Karpas-422 (cell line): ENCODE data around the gene GNG12. TPM values are rescaled to one million over a fixed set of nuclear protein-coding genes. Genes with fewer than 3 reads are reported as not detected.
A peak's percentile ranks its signal among the peaks of the same experiment; 100 is the strongest.

Experiments used
- DNase-seq: peaks from one replicate; pipeline ENCODE4 v3.0.0-alpha.2; 2015
- H2AFZ ChIP-seq: fragments of 200-600 bp; sonication (generic); 2 replicates; pipeline ENCODE4 v1.6.1; 2014; ENCODE audit warnings: antibody characterized with exemption, low read length, mixed read lengths
- H3K27ac ChIP-seq: fragments of 200-600 bp; sonication (generic); 2 replicates; pipeline ENCODE4 v1.5.1; 2014; ENCODE audit warnings: mild to moderate bottlenecking, low read length, moderate library complexity
- H3K27me3 ChIP-seq: fragments of 200-600 bp; sonication (generic); 2 replicates; pipeline ENCODE4 v1.6.1; 2014; ENCODE audit warnings: low read length, mixed read lengths
- H3K36me3 ChIP-seq: fragments of 200-600 bp; sonication (generic); 2 replicates; pipeline ENCODE4 v1.6.1; 2014; ENCODE audit warnings: low read length, mixed read lengths; ENCODE audit not compliant: insufficient read depth
- H3K4me1 ChIP-seq: fragments of 200-600 bp; sonication (generic); 2 replicates; pipeline ENCODE4 v1.6.1; 2014; ENCODE audit warnings: mild to moderate bottlenecking, low read length, mixed read lengths
- H3K4me2 ChIP-seq: fragments of 200-600 bp; sonication (generic); 2 replicates; pipeline ENCODE4 v1.6.1; 2014; ENCODE audit warnings: low read length, low read depth, mild to moderate bottlenecking; ENCODE audit not compliant: poor library complexity, severe bottlenecking
- H3K4me3 ChIP-seq: fragments of 200-600 bp; sonication (generic); 2 replicates; pipeline ENCODE4 v1.5.1; 2014; ENCODE audit warnings: mild to moderate bottlenecking, antibody characterized with exemption, low read length, mixed read lengths
- H3K79me2 ChIP-seq: fragments of 200-600 bp; sonication (generic); 2 replicates; pipeline ENCODE4 v1.6.1; 2014; ENCODE audit warnings: mild to moderate bottlenecking, low read length, mixed read lengths
- H3K9ac ChIP-seq: fragments of 200-600 bp; sonication (generic); 2 replicates; pipeline ENCODE4 v1.6.0; 2014; ENCODE audit warnings: low read length
- H3K9me2 ChIP-seq: fragments of 200-600 bp; sonication (generic), shearing (Covaris generic); replicated peaks from 2 replicates; pipeline ENCODE4 v1.6.0; 2014; ENCODE audit warnings: mild to moderate bottlenecking, low read length, moderate library complexity; ENCODE audit not compliant: insufficient read depth
- H3K9me3 ChIP-seq: fragments of 300-700, 200-600 bp; sonication (generic); 2 replicates; pipeline ENCODE4 v1.6.1; 2014; ENCODE audit warnings: low read length, mixed read lengths
- H4K20me1 ChIP-seq: fragments of 200-600 bp; sonication (generic); 2 replicates; pipeline ENCODE4 v1.6.1; 2014; ENCODE audit warnings: mild to moderate bottlenecking, antibody characterized with exemption, low read length, low read depth; ENCODE audit not compliant: insufficient read depth
- total RNA-seq: library from RNA; depleted of rRNA; stranded (reverse); fragments of >200 nt; shearing (Covaris generic); gene quantifications from 2 replicates; pipeline ENCODE4 v1.2.3, GENCODE V29; 2014; ENCODE audit warnings: low replicate concordance

GNG12 gene
- total RNA-seq, 1 experiment from 2014 or later: not detected

DNA sequence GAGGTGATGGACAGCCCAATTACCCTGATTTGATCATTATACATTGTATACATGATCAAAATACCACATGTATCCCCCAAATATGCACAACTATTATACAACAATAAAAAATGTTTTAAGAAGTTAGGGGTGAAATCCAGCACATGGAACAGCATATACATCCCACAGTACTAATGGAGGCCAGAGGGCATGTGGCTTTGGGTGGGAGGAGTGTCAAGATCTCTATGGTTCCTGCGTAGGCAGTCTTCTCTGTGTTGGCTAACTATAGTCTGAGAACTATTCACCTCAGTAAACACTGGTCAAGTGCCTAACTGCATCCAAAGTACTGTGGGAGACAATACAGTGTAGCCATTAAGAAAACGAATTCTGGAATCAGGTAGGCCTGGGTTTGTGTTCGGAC, 74.2 kb downstream of the GNG12 start:
- H3K4me1 ChIP-seq: peaks cover 20% of the 10 kb centered on the region
- H3K9me2 ChIP-seq: no peaks in the 10 kb centered on the region
- H3K4me3 ChIP-seq: no peak overlapping the region
- H3K9me3 ChIP-seq: no peaks in the 10 kb centered on the region
- H3K79me2 ChIP-seq: no peaks in the 10 kb centered on the region
- no peak overlapping the region for H3K4me2 ChIP-seq
- no peak overlapping the region for H3K9ac ChIP-seq
- DNase-seq: no peak
- no peak overlapping the region for H3K27ac ChIP-seq
- no peaks in the 10 kb centered on the region for H3K36me3 ChIP-seq
- H3K27me3 ChIP-seq: no peaks in the 10 kb centered on the region
- no peaks in the 10 kb centered on the region for H4K20me1 ChIP-seq
- H2AFZ ChIP-seq: no peak overlapping the region

DNA sequence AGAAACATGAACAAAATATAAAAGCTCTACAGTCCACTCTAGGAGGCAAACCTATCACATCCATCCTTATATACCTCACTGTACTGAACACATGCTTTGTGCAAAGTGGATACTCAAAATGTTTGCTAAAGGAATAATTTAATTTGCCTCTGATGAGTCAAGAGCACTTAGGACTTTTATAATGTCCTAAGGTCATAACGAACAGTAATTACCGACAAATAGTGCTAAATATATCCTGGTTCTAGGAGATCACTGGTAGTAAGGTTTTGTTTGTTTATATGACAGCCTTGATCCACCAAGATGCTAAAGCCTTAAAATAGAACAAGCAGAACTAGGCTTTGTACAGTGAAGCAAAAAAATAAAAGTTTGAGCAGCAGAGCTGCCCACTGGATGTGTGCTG, 77.6 kb downstream of the GNG12 start:
- no peaks in the 10 kb centered on the region for H3K36me3 ChIP-seq
- H4K20me1 ChIP-seq: no peaks in the 10 kb centered on the region
- DNase-seq: no peak
- no peak overlapping the region for H3K27ac ChIP-seq
- no peaks in the 10 kb centered on the region for H3K9me3 ChIP-seq
- no peak overlapping the region for H2AFZ ChIP-seq
- no peaks in the 10 kb centered on the region for H3K27me3 ChIP-seq
- no peak overlapping the region for H3K4me3 ChIP-seq
- H3K9ac ChIP-seq: no peak overlapping the region
- peak overlapping the region; percentile 24 for H3K4me2 ChIP-seq
- peaks cover 21% of the 10 kb centered on the region for H3K4me1 ChIP-seq
- no peaks in the 10 kb centered on the region for H3K79me2 ChIP-seq
- H3K9me2 ChIP-seq: no peaks in the 10 kb centered on the region

DNA sequence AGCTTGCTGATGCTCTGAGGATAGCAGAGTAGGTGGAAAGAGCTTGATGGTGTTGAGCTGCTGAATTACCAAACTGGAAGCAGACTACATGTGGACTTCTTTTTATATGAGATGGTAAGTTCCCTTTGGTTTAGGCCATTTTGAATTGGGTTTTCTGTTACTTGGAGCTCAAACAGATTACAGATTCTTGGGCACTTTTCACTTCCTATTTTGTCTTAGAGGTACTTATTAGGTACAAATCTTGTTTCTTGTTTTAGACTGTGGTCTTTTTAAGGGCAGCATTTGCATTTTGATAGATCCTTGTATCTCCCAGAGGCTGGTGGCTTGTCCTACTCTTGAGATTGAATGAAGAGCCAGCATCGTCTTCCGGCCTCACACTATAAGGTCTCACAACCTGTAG, 78.1 kb downstream of the GNG12 start:
- Histone ChIP-seq H2AFZ (no peak overlapping the region), H3K9me3 (no peaks in the 10 kb centered on the region), H4K20me1 (no peaks in the 10 kb centered on the region), H3K79me2 (no peaks in the 10 kb centered on the region), H3K36me3 (no peaks in the 10 kb centered on the region), H3K4me3 (no peak overlapping the region), H3K27me3 (no peaks in the 10 kb centered on the region), H3K27ac (no peak overlapping the region), H3K9me2 (no peaks in the 10 kb centered on the region), H3K9ac (no peak overlapping the region), H3K4me1 (peaks cover 26% of the 10 kb centered on the region), H3K4me2 (peak overlapping the region; percentile 24)
- peak; percentile 54 for DNase-seq

DNA sequence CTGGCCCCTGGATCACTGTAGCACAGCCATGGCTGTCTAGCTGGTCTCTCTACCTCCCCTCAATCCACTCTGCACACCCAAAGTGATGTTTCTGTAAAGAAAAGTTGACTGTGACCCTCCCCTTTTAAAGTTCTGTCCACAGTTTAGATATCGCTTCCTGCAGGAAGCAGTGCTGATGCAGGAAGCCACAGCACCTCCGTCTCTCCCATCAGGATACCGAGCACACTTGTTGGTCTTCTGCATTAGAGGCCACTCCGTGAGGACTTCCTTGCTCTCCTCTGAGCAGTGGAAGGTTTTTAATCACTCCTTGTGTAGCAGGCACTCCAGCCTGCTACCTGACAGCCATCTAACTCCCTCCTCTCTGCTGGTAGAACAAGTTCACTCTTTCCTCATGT, 78.7 kb downstream of the GNG12 start:
- Histone ChIP-seq H4K20me1 (no peaks in the 10 kb centered on the region), H3K27me3 (no peaks in the 10 kb centered on the region), H2AFZ (no peak overlapping the region), H3K36me3 (no peaks in the 10 kb centered on the region), H3K4me2 (no peak overlapping the region), H3K9me2 (no peaks in the 10 kb centered on the region), H3K9me3 (no peaks in the 10 kb centered on the region), H3K4me3 (no peak overlapping the region), H3K79me2 (no peaks in the 10 kb centered on the region), H3K9ac (no peak overlapping the region), H3K27ac (no peak overlapping the region), H3K4me1 (peaks cover 27% of the 10 kb centered on the region)
- no peak for DNase-seq

DNA sequence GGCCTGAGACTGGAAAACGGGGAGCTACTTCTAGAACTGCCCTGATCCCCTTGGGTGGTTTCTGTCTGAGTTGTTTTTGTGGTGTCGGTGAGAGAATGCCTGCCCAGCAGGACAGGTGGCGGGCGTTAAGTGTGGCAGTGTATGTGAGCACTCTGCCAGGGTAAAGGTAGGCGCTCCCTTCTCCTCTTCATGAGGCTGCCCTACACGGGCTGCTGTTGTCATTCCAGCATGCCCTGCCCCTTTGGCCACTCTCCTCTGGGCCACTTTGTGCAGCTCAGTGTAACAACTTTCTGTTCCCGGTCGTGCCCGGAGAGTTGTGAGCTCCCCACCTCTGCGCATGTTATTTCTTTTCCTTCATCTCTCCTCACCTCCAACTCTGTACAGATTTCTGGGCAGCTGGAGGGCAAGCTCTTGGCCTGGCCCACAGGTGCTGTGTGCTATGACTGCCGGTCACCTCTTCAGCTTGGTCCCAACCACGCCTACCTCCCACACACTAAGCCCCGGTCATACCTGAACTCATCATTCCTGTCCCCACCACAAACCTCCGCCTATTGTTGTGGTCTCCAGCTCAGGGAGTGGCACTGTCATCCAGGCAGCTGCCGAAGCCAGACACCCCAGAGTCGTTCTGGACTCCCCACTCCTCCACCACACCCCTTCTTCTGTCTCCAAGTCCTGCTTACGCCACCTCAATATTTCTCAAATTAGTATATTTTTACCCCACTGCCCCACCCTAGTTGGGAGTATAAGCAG, 79.3 kb downstream of the GNG12 start:
- no peak for DNase-seq
- no peak overlapping the region for H3K4me2 ChIP-seq
- H2AFZ ChIP-seq: no peak overlapping the region
- no peaks in the 10 kb centered on the region for H3K79me2 ChIP-seq
- H3K9me3 ChIP-seq: no peaks in the 10 kb centered on the region
- no peaks in the 10 kb centered on the region for H3K27me3 ChIP-seq
- no peaks in the 10 kb centered on the region for H3K36me3 ChIP-seq
- H3K4me3 ChIP-seq: no peak overlapping the region
- H3K9ac ChIP-seq: no peak overlapping the region
- H3K4me1 ChIP-seq: peaks cover 27% of the 10 kb centered on the region
- no peaks in the 10 kb centered on the region for H4K20me1 ChIP-seq
- no peaks in the 10 kb centered on the region for H3K9me2 ChIP-seq
- no peak overlapping the region for H3K27ac ChIP-seq

DNA sequence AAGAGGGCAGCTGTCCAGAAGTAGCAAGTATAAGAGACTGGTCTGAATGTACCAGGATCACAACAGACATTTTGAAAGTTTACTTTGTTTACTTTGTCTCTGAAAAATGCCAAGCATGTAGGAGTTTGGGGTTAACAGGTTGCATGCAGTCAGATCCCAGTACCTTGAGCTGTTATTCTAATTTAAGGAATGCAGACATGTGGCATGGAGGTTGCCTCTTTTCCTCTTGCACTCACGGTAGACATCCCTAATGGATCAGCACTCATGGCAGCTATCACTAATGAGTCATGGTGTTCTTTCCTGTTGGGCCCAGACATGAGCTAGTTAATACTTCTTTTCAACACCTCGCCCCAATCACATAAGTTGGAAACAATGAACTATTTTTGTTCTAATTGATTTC, 81.0 kb downstream of the GNG12 start:
- Histone ChIP-seq H3K9ac (no peak overlapping the region), H3K9me3 (no peaks in the 10 kb centered on the region), H3K79me2 (no peaks in the 10 kb centered on the region), H3K4me1 (peaks cover 27% of the 10 kb centered on the region), H4K20me1 (no peaks in the 10 kb centered on the region), H3K4me2 (no peak overlapping the region), H3K27me3 (no peaks in the 10 kb centered on the region), H3K4me3 (no peak overlapping the region), H3K36me3 (no peaks in the 10 kb centered on the region), H2AFZ (no peak overlapping the region), H3K9me2 (no peaks in the 10 kb centered on the region), H3K27ac (no peak overlapping the region)
- no peak for DNase-seq

DNA sequence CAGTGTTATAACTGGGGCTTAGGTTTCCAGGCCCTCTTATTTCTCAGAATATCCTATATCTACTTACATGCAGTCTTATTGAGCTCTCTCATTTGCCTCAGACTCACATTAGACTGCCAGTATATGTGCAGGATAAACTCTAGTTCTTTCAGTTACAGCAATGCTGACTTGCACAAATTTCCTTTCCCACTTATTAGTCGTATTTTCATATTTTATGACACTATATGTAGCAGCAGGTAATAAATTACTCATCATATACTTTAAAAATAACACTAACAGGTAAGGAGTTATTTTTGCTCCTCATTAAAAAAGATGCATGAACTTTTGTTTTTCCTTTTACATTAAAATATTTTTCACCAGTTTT, 82.6 kb downstream of the GNG12 start:
- H4K20me1 ChIP-seq: no peaks in the 10 kb centered on the region
- H3K27me3 ChIP-seq: no peaks in the 10 kb centered on the region
- H3K4me3 ChIP-seq: no peak overlapping the region
- peaks cover 24% of the 10 kb centered on the region for H3K4me1 ChIP-seq
- H3K9ac ChIP-seq: no peak overlapping the region
- no peaks in the 10 kb centered on the region for H3K36me3 ChIP-seq
- H3K4me2 ChIP-seq: no peak overlapping the region
- DNase-seq: no peak
- H2AFZ ChIP-seq: no peak overlapping the region
- no peaks in the 10 kb centered on the region for H3K79me2 ChIP-seq
- H3K9me2 ChIP-seq: no peaks in the 10 kb centered on the region
- no peaks in the 10 kb centered on the region for H3K9me3 ChIP-seq
- H3K27ac ChIP-seq: no peak overlapping the region

DNA sequence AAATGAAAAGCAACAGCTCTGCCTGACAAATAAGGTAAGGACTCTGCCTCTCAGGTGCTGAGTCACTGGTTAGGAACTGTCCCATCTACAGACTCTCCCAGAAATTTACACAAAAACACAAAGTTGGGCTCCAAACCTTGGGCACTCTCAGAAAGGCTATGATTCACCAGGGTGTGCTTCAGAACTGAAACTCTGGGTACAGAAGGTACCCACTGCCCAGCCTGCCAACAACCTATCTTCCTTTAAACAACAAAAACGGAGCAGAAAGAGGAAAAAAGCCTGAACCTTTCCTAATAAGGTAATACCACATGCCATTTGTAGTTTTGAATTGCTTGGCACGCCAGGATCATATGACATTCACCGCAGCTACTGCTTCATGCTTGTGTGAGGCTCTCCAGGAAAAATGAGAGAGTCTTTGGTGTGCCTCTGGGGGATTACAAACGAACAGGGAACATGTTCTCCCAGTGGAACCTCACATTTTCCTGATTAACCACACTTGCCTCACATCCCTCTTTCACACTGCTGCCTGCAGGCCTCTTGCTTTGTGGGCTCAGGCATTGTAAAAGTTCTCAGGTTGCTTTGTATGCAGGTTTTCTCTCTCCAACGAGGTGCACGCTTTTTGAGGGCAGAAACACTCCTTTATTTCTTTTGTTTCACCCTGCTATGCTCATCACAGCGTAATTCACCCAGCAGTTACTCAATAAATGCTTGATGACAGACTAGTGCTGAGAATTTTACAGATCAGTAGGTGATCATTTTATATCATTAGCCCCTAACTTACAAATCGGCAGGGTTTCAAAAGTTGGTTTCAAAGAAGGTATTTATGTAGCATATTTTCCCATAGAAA, 83.2 kb downstream of the GNG12 start:
- no peak overlapping the region for H3K4me3 ChIP-seq
- no peaks in the 10 kb centered on the region for H3K27me3 ChIP-seq
- no peaks in the 10 kb centered on the region for H3K9me3 ChIP-seq
- H3K9ac ChIP-seq: no peak overlapping the region
- H2AFZ ChIP-seq: no peak overlapping the region
- H3K4me2 ChIP-seq: no peak overlapping the region
- H3K36me3 ChIP-seq: no peaks in the 10 kb centered on the region
- H3K9me2 ChIP-seq: no peaks in the 10 kb centered on the region
- peaks cover 18% of the 10 kb centered on the region for H3K4me1 ChIP-seq
- no peaks in the 10 kb centered on the region for H3K79me2 ChIP-seq
- H3K27ac ChIP-seq: no peak overlapping the region
- no peaks in the 10 kb centered on the region for H4K20me1 ChIP-seq
- DNase-seq: no peak
